Neural cell (in vitro differentiated cells): ENCODE data around the gene ETAA1.

ENCODE experiments used
- CTCF ChIP-seq: fragments of 450-650 bp; IDR thresholded peaks from 2 replicates; pipeline ENCODE4 v1.5.1; 2014; ENCODE audit warnings: antibody characterized with exemption, mild to moderate bottlenecking, moderate library complexity; ENCODE audit not compliant: poor library complexity, severe bottlenecking
- EP300 ChIP-seq: fragments of 450-650 bp; conservative IDR thresholded peaks from 2 replicates; pipeline ENCODE4 v1.6.1; 2014; ENCODE audit warnings: antibody characterized with exemption, mild to moderate bottlenecking, moderate library complexity; ENCODE audit not compliant: poor library complexity, severe bottlenecking
- EZH2 ChIP-seq: fragments of 200-600, 300-800 bp; shearing (Covaris generic), sonication (generic); IDR thresholded peaks from 2 replicates; pipeline ENCODE4 v1.6.1; 2014; ENCODE audit warnings: antibody characterized with exemption, low read length, borderline replicate concordance, mild to moderate bottlenecking; ENCODE audit not compliant: insufficient read depth, poor library complexity, severe bottlenecking
- POLR2AphosphoS5 ChIP-seq: IDR thresholded peaks from 2 replicates; pipeline ENCODE4 v1.6.1; 2012
- REST ChIP-seq: IDR thresholded peaks from 2 replicates; pipeline ENCODE4 v1.6.1; 2012; ENCODE audit warnings: borderline replicate concordance

GRCh38 chr2:67459761-67460160 lies 62.6 kb downstream of the ETAA1 start:
- no peak for TF ChIP-seq CTCF
- no peak for TF ChIP-seq EZH2
- TF ChIP-seq POLR2AphosphoS5: no peak
- no peak for TF ChIP-seq REST
- no peak for TF ChIP-seq EP300
